Measurements from ENCODE around the gene BST2. TPM values are rescaled to one million over a fixed set of nuclear protein-coding genes. Genes with fewer than 3 reads are reported as not detected.
A peak's percentile ranks its signal among the peaks of the same experiment; 100 is the strongest.

Gene BST2
- total RNA-seq, 1 donor from 2014 or later, result 1.6 TPM

GRCh38 chr19:17419621-17420474 lies 14.4 kb upstream of the BST2 start, which contains the start of gene MVB12A:
Gene MVB12A (plus strand): TSS chr19:17420047. CDS start chr19:17420136, 89 bp downstream.
- FAIRE-seq (peak; percentile 82), DNase-seq (ENCODE audit: low spot score in 2 of 2) (peak; percentile 98 to 99)

DNA sequence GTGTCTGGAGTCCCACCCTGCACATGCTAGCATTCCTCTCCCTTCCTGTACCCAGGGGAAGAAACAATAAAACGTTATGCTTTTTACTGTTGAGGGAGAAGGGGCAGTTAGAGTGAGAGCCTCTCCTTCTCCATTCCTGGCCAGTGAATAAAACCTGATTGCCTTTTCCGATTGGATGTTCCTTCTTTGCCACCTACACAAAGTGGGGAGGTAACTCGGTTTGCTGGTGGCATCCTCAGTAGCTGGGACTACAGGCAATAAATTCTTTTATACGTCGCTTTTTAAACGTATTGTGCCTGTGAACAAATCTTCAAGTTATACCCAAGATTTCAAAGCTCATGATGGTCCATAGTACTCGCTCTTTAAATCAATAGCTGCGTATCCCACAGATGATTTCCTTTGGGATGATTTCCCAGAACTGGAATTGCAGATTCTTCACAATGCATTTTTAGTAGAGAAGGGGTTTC lies 13.8 kb upstream of the BST2 start:
- no peak for DNase-seq (ENCODE audit: low spot score in 2 of 2)
- no peak for FAIRE-seq

DNA sequence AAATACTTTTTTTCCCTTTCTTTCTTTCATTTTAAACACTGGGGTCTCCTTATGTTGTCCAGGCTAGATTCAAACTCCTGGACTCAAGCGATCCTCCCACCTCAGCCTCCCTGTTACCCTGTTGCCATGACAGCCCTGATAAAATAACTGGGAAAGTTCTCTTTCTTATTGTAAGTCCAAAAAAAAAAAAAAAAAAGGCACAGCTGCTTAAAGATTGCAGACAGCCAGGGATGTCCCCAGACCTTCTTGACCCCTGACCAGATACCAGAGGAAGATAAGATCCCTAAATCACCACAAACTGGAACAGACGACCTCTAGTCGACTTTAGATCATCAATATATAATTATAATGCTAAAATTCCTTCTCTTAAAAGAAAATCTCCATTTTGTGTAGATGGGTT lies 13.3 kb upstream of the BST2 start:
- FAIRE-seq (no peak), DNase-seq (ENCODE audit: low spot score in 2 of 2) (no peak)

- no peak for FAIRE-seq
- DNase-seq (ENCODE audit: low spot score in 2 of 2), result no peak
Measured at GRCh38 chr19:17415121-17415520, 9.7 kb upstream of the BST2 start.

- FAIRE-seq, result no peak
- DNase-seq (ENCODE audit: low spot score in 2 of 2), result no peak
Measured at GRCh38 chr19:17414097-17414496, 8.7 kb upstream of the BST2 start.

DNA sequence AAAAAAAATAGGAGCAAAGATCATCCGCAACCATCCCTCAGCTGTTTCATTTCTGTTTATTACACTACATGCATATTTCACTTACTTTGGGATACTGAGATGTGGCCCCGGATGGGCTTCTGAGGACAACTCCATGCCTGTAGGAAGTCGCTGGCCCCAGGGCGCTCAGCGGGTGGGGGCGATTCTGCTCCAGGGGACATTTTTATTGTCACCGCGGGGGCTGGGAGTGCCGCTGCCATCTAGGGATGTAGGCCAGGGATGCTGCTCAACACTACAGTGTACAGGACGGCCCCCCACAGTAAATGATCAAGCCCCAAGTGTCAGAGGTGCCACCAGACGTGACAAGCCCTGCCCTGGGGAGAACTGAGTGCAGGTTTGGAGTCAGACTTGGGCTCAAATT lies 6.4 kb upstream of the BST2 start:
- FAIRE-seq (no peak), DNase-seq (ENCODE audit: low spot score in 2 of 2) (no peak)

DNA sequence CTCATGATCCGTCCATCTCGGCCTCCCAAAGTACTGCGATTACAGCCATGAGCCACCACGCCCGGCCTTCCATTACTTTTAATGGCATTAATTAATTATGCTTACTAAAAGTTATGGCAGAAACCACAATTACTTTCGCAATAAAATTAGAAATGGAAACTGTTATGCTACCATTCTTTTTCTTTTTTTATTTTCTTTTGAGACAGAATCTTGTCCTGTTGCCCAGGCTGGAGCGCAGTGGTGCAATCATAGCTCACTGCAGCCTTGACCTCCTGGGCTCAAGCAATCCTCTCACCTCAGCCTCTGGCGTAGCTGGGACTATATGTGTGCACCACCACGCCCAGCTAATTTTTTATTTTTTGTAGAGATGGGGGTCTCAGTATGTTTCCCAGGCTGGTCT lies 4.6 kb upstream of the BST2 start:
- no peak for FAIRE-seq

DNA sequence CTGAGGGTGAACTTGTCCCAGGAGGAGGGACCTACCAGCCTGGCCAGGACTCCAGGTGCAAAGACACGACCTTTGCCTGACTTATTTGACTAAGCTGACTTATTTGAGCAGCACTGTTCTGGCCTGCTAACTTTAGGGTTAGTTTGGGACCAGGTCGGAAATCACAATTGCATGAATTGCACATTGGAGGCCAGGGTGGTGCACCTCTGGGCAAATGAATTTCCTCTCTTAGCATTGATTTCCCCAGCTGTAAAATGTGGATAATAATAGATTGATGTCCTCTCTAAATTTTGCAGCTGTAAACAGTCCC lies 1.4 kb upstream of the BST2 start:
- no peak for DNase-seq (ENCODE audit: low spot score in 2 of 2)
- FAIRE-seq, result no peak

More for the DNA sequence above, 4.6 kb upstream of the BST2 start:
- no peak for DNase-seq (ENCODE audit: low spot score in 2 of 2)

DNA sequence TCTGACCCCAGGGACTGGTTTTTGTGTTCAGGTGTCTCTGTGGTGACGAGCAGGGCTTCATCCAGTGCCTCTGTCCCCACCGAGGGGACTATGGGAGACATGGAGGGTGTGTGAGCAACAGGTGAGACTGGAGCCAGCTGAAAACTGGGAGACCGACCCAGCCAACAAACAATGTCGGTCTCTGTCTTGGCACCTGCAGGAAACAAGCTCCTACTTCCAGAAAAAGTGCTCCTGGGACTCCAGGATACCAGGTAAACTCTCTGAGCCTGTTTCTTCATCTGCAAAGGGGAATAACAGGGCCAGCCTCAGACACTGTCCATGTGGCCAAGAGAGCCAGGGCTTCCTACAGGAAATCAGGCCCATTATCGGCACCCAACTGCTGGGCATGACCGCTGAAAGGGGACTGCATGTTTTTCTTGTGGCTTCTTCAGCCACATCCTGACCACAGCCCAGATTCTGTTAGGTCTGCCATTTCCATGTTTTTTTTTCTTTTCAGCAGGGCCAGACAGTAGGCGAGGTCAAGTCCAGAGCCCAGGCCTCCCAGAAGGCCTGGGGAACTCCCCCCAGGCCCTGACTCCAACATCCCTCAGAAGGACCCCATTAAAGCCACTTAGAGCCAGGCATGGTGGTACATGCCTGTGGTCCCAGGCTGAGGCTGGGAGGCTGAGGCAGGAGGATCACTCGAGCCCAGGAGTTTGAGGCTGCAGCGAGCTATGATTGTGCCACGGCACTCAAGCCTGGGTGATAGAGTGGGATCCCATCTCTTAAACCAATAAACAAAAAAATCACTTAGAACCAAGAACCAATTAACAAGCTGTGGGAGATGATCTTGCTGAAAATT lies 836 bp upstream of the BST2 start:
- FAIRE-seq (no peak), DNase-seq (ENCODE audit: low spot score in 2 of 2) (no peak)

DNA sequence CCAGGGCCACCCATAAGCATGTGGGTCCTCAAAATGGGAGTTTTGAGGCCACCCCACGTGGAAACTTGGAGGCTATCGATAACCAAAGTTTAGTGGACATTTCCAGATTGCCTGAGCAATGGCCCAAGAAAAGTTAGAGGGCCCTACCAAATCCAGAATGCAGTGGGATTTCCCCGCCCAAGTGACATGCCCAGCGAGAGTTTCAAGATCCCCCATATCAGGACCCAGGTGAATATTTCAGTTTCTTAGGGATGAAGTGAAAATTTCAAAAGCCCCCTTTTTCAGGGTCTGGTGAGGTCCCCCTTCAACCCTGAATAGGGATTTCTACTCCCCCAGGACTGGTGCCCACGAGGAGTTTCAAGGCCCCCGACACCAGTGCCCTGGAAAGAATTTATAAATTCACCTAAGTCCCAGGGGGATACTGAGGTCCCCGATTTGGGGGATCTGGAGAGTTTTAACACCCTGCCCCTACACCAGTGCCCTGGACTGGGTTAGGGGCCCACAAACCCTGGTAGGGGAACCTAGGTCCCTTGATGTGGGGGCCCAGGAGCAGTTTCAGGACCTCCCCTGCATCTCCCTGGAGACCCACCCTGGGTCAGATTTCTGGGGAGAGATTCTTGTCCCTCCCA lies 695 bp downstream of the BST2 start:
- DNase-seq (ENCODE audit: low spot score in 2 of 2) (no peak), FAIRE-seq (no peak)

DNA sequence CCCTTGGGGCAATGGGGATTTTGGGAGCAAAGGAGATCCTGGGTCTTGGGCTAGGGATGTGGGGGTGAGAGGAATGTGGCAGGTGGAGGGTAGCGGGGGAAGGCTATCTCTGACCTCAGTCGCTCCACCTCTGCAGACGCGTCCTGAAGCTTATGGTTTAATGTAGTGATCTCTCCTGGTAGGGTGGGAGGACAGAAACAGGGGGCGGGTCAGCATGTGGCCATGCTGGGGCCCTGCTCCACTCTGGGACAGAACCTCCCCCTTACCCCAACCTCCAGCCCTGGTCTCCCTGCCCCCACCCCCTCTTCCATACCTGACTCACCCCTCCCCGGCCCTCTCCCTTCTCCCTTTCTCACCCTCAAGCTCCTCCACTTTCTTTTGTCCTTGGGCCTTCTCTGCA lies 1.4 kb downstream of the BST2 start:
- FAIRE-seq (no peak), DNase-seq (ENCODE audit: low spot score in 2 of 2) (no peak)

GRCh38 chr19:17402982-17403855 lies 2.2 kb downstream of the BST2 start:
- FAIRE-seq (no peak), DNase-seq (ENCODE audit: low spot score in 2 of 2) (peak in 1 of 2 donors; percentile 80)

DNA sequence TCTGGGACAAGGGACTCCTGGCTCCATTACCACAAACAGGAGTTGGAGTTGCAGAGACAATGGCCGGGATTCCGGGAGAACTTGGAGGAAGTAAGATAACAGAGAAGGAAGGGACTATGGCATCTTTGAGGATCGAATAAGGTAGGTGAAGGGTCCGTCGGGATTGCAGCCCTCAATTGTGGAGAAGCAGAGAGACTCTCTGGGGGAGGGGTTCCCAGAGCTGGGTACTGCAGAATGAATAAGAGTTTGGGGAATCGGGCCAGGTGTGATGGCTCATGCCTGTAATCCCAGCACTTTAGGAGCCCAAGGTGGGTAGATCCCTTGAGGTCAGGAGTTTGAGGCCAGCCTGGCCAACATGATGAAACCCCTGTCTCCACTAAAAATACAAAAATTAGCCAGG lies 3.8 kb downstream of the BST2 start:
- FAIRE-seq (no peak), DNase-seq (ENCODE audit: low spot score in 2 of 2) (no peak)

DNA sequence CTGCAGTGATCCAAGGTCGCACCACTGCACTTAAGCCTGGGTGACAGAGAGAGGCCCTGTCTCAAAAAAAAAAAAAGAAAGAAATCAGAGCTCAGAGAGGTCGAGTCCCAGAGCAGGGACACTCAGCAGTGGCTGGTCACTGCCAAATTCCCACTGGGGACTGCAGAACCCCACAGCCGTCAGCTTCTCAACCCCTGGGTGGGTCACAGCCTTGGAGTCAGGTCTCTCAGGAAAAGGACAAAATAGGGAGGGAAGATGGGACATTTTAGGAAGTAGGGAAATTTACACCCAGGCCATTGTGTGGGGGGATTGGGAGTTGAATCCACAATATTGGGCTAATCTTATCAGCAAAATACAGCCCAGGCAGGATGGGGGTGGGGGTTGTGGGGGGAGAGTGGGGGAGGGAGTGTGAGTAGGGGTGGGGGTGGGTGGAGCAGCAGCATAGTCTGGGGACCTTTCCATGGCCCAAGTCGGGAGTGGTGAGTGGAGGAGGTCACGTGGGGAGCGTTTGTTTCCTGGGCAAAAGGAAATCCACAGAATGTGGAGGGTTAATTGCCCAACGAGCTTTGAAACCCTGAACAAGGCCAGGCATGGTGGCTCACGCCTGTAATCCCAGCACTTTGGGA lies 6.4 kb downstream of the BST2 start:
- FAIRE-seq (no peak), DNase-seq (ENCODE audit: low spot score in 2 of 2) (no peak)

- FAIRE-seq (no peak), DNase-seq (ENCODE audit: low spot score in 2 of 2) (no peak)
Measured at GRCh38 chr19:17394891-17395415, 10.5 kb downstream of the BST2 start.

DNA sequence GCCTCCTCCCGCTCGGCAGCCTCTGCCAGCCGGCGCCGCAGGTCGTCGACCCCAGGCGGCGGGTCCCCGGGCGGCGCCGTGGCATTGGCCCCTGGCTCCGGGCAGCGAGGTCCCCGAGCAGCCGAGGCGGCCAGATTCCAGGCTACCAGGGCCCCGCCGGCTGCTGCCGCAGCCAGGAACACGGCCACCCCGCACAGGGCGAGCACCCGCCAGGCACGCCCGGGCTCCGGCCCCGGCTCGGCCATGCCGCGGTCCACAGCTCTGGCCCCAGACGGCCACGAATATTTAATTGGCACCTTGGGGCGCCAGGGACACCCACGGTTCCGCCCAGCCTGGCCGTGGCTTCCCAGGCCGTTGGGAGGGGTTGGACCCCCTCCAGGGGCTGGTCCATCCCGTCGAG lies 11.5 kb downstream of the BST2 start, which contains the start of gene CCDC194:
Gene CCDC194 (minus strand): TSS at position 283 of the 400 bp plus-strand sequence. CDS start 38 bp downstream, at position 245.
- FAIRE-seq, result no peak
- no peak for DNase-seq (ENCODE audit: low spot score in 2 of 2)

DNA sequence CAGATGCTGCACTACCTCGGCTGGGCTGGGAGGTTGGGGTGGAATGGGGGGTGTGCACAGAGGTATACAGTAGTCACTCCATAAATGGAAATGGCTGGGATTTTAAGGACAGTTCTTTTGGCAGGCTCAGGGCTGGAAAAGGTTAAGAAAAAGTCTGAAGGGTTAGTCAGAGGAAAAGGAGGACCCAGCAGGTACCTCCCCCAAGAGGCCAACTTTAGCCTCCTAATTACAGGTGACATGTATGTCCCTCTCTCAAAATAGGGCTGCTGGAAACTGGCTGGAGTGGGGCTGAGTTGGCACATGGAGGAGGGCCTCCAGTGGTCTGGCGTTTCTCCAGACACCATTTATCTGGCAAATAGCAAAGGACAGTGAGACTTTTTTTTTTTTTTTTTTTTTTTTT lies 12.4 kb downstream of the BST2 start:
- no peak for FAIRE-seq

DNA sequence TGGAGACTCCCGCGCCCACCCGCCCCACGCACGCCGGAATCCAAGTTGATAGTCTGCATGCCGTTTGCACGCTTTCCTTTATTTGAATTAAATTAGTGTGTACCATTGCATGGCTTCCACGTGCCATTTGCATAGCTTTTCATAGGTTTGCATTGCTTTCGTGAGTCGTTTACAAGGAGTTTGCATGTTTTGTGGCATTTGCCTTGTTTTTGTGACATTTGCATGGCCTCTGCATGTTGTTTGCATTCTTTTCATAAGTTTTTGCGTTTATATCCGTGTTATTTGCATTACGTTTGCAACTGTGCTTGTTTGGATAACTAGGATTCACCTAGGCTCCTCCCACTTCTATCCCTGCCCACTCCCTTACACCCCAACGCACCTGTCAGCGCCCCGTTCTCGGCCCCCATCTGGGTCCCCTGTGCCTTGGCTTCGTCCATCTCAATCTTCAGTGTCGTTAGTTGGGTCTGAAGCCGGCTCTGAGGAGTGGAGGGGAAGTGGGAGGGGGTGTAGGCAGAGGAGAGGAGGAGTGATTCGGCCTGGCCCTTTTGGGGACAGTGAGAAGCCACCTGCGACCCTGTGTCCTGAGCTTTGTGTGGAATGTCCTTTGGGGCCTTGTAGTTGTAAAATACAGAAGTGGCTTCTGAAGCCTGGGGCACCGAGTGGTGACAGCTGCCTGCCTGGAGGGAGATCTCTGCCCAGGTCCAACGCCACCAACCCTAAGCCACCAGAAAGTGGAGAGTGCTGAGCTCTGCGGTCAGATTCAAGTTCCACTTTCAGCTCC lies 13.9 kb downstream of the BST2 start:
- DNase-seq (ENCODE audit: low spot score in 2 of 2), result peak in 1 of 2 donors; percentile 48
- no peak for FAIRE-seq

More for the DNA sequence above, 12.4 kb downstream of the BST2 start:
- no peak for DNase-seq (ENCODE audit: low spot score in 2 of 2)
